Stimulated activated naive CD8-positive, alpha-beta T cell treated with anti-CD3 and anti-CD28 coated beads, Interleukin-15, amount 100 ng/mL, for 72 hours (primary cell): ENCODE results near the gene TSC22D2.

Experiments used
- ATAC-seq: fragments of 150-1000 bp; cut with Tn5 transposase; 2 replicates; pipeline ENCODE4 v1.10.0; 2021; ENCODE audit warnings: mild to moderate bottlenecking, moderate library complexity
- DNase-seq, 2 donors: peaks; one replicate each; pipeline ENCODE4 v3.0.0; 2021 to 2022
- H3K27ac Mint-ChIP-seq, 2 donors: one replicate each; pipeline ENCODE4 v1.8.0; 2022; ENCODE audit warnings: mild to moderate bottlenecking in 2 of 2, mixed read lengths in 2 of 2, moderate library complexity in 2 of 2
- H3K27me3 Mint-ChIP-seq: one replicate; pipeline ENCODE4 v1.8.0; 2022; ENCODE audit warnings: mixed read lengths
- H3K4me1 Mint-ChIP-seq: one replicate; pipeline ENCODE4 v1.8.0; 2022; ENCODE audit warnings: mild to moderate bottlenecking, mixed read lengths
- H3K4me3 Mint-ChIP-seq, 2 donors: one replicate each; pipeline ENCODE4 v1.8.0; 2022; ENCODE audit warnings: mild to moderate bottlenecking in 2 of 2, mixed read lengths in 2 of 2, moderate library complexity in 1 of 2
- H3K9me3 Mint-ChIP-seq, 2 donors: one replicate each; pipeline ENCODE4 v1.8.0; 2022; ENCODE audit warnings: mixed read lengths in 2 of 2

The TSC22D2 gene

DNA sequence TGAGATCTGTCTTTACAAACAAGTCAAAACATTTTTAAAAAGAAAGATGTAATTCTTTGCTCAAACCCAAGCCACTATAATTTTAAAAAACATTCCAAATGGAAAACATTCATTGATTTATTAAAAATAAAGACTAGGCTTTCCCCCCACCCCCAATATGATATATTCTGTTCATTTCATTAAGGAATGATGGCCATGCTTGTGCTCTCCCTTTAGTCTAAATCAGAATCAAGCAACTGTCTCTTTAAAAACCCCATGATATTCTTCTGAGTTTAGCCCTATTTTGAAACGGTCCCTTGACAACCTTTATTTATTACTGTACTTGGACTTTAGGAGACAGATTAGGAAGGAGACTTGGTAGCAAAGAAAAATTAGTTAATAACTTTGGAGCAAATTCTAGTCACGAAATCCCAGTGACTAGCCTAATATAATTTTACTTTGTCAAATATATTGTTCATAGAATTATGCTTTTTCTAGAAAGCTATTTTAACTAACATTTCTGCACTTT is 38.4 kb downstream of the TSC22D2 start:
- H3K4me3 Mint-ChIP-seq = no peak overlapping the region
- H3K27me3 Mint-ChIP-seq = no peaks in the 10 kb centered on the region
- ATAC-seq = no peak
- H3K27ac Mint-ChIP-seq = no peak overlapping the region
- H3K4me1 Mint-ChIP-seq = peaks cover 23% of the 10 kb centered on the region
- DNase-seq = no peak
- no peaks in the 10 kb centered on the region for H3K9me3 Mint-ChIP-seq

DNA sequence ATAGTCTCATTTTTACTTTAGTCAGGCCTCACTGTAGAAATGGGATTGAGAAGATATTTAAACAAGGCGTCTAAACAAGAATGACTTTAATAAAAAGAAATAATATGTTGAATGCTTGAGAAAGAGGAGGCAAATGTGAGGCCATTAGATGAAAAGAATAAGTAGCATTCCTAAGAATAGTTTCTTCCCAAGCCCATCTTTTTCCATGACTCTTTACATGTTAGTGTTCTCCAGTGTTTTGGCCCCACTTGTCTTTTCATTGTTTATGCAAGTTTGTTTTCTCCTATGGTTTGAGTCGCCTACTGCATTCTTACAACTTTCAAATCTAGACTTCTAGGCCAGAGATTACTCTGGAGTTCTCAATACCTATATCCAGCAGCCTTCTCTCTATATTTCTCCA is 39.0 kb downstream of the TSC22D2 start:
- H3K27ac Mint-ChIP-seq = no peak overlapping the region
- ATAC-seq (no peak), DNase-seq (no peak)
- H3K4me1 Mint-ChIP-seq = peaks cover 23% of the 10 kb centered on the region
- no peak overlapping the region for H3K4me3 Mint-ChIP-seq
- no peaks in the 10 kb centered on the region for H3K9me3 Mint-ChIP-seq
- H3K27me3 Mint-ChIP-seq = no peaks in the 10 kb centered on the region

DNA sequence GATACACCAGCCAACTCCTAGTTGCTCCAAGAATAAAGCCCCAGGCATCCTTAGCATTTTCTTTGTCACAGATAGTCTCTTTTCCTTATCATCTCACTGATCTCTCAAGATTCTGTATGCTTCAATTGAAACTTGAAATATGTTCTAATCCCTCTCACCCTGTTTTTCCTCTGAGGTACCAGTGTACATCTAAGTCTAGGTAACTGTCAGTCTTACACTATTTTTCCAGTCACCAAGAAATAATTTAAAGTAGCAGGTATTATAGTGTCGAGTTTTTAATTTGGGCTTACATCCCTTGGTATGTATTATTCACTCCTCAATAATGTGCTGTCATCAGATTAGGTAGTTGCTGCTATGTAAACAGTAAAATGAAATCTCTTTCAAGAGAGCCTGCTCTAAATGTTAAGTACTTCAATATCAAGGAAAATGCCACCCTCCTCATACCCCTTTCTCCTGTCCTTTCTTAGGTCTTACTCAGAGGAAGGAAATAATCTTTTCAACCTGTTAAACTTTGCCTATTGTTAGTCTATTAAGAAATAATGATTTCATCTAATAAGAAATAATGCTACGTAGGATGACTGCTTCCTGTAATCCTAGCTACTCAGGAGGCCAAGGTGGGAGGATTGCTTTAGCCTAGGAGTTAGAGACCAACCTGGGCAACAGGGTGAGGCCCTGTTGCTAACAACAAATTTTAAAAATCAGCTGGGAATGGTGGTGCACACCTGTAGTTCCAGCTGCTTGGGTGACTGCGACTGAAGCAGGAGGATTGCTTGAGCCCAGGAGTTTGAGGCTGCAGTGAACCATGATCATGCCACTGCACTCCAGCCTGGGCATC is 39.8 kb downstream of the TSC22D2 start:
- H3K27me3 Mint-ChIP-seq = no peaks in the 10 kb centered on the region
- no peak for ATAC-seq
- peaks cover 23% of the 10 kb centered on the region for H3K4me1 Mint-ChIP-seq
- no peaks in the 10 kb centered on the region for H3K9me3 Mint-ChIP-seq
- no peak overlapping the region for H3K4me3 Mint-ChIP-seq
- no peak for DNase-seq
- H3K27ac Mint-ChIP-seq = no peak overlapping the region

DNA sequence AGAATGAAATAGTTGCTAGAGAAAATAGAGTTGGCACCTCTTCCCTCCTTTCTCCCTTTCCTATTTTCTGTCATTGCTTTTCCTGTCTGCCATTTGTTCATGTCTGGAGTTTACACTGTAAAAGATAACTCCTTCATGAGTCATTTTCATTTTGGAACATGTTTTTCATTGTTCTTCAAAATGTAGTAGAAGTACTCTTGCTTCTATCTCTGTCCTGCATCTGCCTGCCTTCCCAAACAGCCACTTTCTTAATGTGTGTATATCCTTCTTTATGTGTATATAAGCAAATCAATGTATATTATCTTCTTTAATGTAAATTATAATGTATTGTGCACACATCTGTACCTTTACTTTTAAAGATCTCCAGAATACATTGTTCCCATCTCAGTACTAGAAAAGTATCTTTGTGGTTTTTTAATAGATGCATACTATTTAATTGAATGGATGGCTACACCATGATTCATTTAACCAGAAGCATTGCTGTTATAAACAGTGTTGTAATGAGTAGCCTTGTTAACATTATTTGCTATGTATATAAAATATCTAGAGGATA is 41.1 kb downstream of the TSC22D2 start:
- Mint-ChIP-seq H3K27me3 (no peaks in the 10 kb centered on the region), H3K4me3 (no peak overlapping the region), H3K9me3 (no peaks in the 10 kb centered on the region), H3K27ac (no peak overlapping the region), H3K4me1 (peaks cover 23% of the 10 kb centered on the region)
- no peak for ATAC-seq
- DNase-seq = no peak

DNA sequence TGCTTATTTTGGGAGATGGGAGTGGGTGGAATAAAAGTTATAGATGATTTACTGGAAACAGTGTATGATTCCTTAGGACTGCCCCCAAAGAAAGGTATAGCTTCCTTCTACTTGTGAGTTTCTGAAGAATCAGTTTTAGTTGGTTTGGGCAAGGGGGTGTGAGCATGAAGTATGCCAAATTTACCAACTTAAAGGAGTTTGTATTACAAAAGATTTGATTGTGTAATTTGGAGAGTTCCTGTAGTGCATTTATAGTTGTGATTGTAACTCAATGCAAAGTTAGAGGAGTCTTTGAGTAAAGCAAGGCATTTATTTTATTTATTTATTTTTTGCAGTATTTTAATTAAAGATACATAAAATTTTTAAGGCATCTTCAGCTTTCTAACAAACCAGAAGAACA is 42.8 kb downstream of the TSC22D2 start:
- no peak for ATAC-seq
- peaks cover 23% of the 10 kb centered on the region for H3K4me1 Mint-ChIP-seq
- no peaks in the 10 kb centered on the region for H3K27me3 Mint-ChIP-seq
- no peak for DNase-seq
- no peak overlapping the region for H3K4me3 Mint-ChIP-seq
- H3K27ac Mint-ChIP-seq = no peak overlapping the region
- no peaks in the 10 kb centered on the region for H3K9me3 Mint-ChIP-seq

DNA sequence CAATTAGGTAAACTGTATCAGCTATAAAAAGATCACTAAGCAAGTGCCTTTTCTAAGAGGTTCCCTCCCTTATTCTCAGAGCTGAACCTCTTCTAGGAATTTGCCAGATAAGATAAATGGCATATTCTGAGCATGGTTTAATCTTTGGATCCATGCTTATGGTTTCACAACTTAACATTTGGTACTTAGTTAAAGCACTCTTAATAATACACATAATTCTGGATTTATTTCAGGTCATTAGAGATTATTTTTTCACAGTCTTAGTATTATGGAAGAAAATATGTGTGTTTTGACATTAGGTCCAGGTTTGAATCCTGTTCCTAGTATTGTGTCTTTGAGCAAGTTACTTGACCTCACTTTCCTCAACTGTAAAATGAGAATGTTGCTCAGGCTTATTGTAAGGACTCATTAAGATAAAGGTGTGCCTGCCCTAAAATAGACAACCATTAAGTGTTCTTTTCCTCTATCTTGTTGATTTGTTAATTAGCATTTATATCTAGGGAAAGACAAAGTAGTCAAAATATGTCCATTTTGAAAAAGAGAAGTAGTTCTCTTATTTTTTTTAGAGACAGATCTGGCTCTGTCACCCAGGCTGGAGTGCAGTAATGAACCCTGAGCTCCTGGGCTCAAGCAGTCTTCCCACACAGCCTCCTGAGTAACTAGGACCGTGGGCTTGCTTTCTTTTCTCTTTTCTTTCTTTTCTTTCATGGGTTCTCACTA is 43.4 kb downstream of the TSC22D2 start:
- Mint-ChIP-seq H3K27me3 (no peaks in the 10 kb centered on the region), H3K4me3 (no peak overlapping the region), H3K4me1 (peaks cover 23% of the 10 kb centered on the region), H3K27ac (no peak overlapping the region), H3K9me3 (no peaks in the 10 kb centered on the region)
- DNase-seq = no peak
- no peak for ATAC-seq

DNA sequence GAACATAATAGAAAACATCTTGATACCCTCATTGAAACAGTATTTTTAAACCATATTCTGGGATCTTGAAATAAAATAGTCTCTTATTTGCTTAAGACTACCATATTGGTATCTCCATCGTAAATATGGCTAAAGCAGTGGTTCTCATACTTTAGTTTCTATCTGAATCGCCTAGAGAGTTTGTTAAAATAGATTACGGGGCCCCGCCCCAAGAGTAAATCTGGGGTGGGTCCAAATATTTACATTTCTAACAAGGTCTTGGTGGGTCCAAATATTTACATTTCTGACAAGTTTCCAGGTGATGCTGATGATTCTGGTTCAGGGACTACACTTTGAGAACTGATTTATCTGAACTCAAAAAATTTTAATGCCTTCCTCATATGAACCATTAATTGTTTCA is 45.3 kb downstream of the TSC22D2 start:
- Mint-ChIP-seq H3K9me3 (no peaks in the 10 kb centered on the region), H3K27ac (no peak overlapping the region), H3K4me3 (no peak overlapping the region), H3K27me3 (no peaks in the 10 kb centered on the region), H3K4me1 (peaks cover 13% of the 10 kb centered on the region)
- ATAC-seq (no peak), DNase-seq (no peak)

DNA sequence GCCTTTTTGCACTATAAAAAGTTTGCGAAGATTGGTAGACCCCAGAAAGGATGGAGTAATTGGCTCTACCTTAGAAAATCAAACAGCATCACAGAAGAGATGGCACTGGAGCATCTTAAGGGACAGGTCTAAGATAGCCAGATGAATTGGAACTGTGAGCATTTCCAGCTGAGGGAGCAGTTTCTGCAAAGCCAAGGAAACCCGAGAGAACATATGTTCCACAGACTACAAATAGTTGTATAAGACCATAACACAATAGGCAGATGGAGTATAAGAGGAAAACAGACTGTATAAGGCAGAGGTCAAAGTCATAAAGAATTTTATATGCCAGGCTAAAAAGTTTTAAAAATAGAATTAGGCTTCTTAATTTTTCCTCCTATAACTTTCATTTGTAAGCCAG is 46.0 kb downstream of the TSC22D2 start:
- DNase-seq (no peak), ATAC-seq (no peak)
- Mint-ChIP-seq H3K4me1 (peaks cover 10% of the 10 kb centered on the region), H3K27ac (no peak overlapping the region), H3K27me3 (no peaks in the 10 kb centered on the region), H3K9me3 (no peaks in the 10 kb centered on the region), H3K4me3 (no peak overlapping the region)

DNA sequence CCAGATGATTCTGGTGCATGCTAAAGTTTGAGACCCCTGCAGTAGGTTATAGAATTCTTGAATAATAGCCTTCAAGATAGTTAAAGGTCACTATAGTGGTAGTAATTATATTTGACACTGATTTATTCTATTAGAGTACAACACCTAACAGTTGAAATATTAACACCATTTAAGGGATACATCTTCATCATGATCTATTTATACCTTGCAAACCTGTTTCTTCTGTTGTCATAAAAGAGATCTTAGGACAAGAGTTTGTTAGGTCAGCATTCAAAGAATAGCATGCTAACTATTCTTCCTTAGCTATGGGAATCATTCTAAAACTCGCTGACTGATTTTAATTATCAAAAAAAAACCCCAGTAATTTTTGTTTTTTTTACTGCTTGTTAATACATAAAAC is 46.5 kb downstream of the TSC22D2 start:
- H3K4me3 Mint-ChIP-seq = no peak overlapping the region
- no peak overlapping the region for H3K27ac Mint-ChIP-seq
- DNase-seq = no peak

DNA sequence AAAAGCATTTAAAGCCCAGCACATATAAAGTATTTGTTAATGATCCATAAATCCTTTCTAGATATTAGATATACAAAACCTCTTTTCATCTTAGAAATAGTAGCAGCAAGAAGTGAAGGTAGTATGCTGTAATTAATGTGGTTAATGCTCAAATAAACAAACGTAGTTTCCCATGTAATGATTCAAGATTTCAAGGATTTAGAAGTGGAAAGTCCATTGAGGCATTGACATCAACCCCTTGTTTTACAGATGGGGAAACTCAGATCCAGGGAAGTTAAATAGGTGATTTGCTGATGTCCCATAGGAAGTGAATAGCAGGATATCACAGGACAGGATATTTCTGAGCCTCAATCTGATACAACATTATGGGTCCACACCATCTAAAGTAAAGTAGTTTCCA is 47.2 kb downstream of the TSC22D2 start:
- no peak for ATAC-seq
- Mint-ChIP-seq H3K27ac (no peak overlapping the region), H3K4me3 (no peak overlapping the region), H3K27me3 (no peaks in the 10 kb centered on the region), H3K4me1 (peaks cover 5% of the 10 kb centered on the region), H3K9me3 (no peaks in the 10 kb centered on the region)
- no peak for DNase-seq

More for the DNA sequence above, 46.5 kb downstream of the TSC22D2 start:
- peaks cover 5% of the 10 kb centered on the region for H3K4me1 Mint-ChIP-seq
- H3K9me3 Mint-ChIP-seq = no peaks in the 10 kb centered on the region
- H3K27me3 Mint-ChIP-seq = no peaks in the 10 kb centered on the region
- ATAC-seq = no peak

DNA sequence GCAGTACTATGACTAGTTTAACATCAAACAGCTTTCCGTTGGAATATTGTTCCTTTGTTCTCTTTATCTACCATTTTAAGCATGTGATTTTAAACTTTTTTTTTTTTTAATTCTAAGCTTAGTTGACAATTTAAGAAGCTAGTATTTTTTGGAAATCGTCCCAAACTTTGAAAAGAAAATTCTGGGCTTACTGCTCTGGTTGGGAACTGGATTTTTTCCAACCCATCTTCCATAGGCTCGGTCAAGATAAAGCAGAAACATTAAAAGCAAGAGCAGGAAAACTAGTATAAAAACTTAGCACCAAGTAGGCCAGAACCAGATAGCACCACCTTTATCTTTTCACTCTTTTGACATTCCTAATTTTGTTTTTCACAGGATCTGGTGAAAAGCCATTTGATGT is 49.9 kb downstream of the TSC22D2 start:
- no peaks in the 10 kb centered on the region for H3K27me3 Mint-ChIP-seq
- DNase-seq = no peak
- no peak for ATAC-seq
- H3K9me3 Mint-ChIP-seq = no peaks in the 10 kb centered on the region
- no peak overlapping the region for H3K27ac Mint-ChIP-seq
- no peaks in the 10 kb centered on the region for H3K4me1 Mint-ChIP-seq
- H3K4me3 Mint-ChIP-seq = no peak overlapping the region

DNA sequence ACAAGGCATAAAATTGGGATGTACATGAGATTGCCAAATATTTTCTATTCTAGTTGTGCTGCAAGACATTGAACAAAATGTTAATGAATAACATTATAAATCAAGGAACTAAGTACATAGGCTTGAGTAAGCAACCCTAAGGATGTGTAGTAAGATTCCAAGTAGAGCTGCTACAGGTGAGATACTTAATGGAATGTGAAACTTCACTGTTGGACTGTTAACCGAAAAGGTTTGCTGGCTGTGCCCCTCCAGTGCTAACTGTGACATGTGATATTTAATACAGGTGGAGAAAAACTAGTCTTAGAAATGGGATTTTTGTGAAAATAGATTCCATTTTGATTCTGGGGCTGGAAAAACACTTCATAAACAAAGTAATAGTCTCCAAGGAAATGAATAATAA is 52.4 kb downstream of the TSC22D2 start:
- Mint-ChIP-seq H3K27ac (no peak overlapping the region), H3K27me3 (no peaks in the 10 kb centered on the region), H3K4me1 (no peaks in the 10 kb centered on the region), H3K4me3 (no peak overlapping the region), H3K9me3 (no peaks in the 10 kb centered on the region)
- no peak for ATAC-seq
- DNase-seq = no peak

DNA sequence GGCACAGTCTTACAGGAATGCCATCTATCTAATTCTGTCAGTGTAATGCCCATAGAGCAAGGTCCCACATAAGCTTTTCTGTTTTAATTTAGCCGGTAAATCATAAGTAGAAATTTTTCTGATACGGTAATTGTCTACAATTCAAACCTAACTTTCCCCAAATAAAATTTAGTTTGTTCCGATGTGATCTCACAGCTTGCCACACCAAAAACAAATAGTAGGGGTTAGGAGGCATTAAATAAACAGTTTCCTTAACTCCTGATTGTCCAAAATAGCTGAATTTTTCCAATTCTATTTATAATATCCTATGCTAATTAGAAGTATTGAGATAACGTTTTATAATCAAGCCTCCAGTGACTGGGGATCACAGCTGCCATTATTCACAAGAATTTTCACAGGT is 53.3 kb downstream of the TSC22D2 start:
- no peaks in the 10 kb centered on the region for H3K27me3 Mint-ChIP-seq
- H3K4me1 Mint-ChIP-seq = no peaks in the 10 kb centered on the region
- DNase-seq (no peak), ATAC-seq (no peak)
- H3K9me3 Mint-ChIP-seq = no peaks in the 10 kb centered on the region
- no peak overlapping the region for H3K27ac Mint-ChIP-seq
- H3K4me3 Mint-ChIP-seq = no peak overlapping the region

DNA sequence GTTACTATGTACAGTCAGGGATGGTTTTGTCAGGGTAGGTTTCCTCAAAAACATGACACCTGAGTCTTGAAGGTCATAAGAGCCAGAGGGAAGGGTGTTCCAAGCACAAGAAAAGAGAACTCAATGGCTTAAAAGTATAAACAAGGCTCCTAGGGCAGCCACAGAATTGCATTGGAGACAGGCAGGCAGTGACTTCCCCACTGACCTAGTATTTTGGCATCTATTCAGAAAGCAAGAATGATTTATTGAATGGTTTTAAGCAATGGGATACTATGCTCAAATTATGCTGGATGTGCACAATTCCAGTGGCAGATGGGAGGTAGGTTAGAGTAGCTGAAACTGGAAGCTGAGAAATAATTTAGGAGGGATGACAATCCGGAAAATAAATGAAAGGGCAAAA is 54.0 kb downstream of the TSC22D2 start:
- Mint-ChIP-seq H3K27ac (no peak overlapping the region), H3K9me3 (no peaks in the 10 kb centered on the region), H3K27me3 (no peaks in the 10 kb centered on the region), H3K4me1 (no peaks in the 10 kb centered on the region), H3K4me3 (no peak overlapping the region)
- no peak for ATAC-seq
- DNase-seq = no peak

DNA sequence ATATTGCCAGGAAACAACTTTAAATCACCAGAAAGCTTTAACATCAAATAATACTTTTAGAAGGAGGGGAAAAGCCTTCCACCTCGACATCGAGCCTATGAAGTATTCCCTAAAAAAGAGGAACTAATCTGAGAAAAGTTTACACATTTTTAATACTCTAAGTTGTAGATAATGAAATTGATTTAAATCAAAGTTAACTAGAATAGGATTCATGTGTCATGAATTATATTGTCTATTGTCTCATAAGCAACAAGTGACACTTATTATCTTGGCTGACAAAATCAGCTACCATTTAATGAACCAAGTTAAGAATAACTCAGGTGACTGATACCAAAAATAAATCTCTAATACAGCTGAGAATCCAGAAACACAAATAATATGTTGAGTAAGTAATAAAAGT is 56.6 kb downstream of the TSC22D2 start:
- H3K4me3 Mint-ChIP-seq = no peak overlapping the region
- no peak for DNase-seq
- H3K9me3 Mint-ChIP-seq = no peaks in the 10 kb centered on the region
- no peak overlapping the region for H3K27ac Mint-ChIP-seq
- no peaks in the 10 kb centered on the region for H3K27me3 Mint-ChIP-seq
- H3K4me1 Mint-ChIP-seq = peaks cover 10% of the 10 kb centered on the region
- ATAC-seq = no peak

DNA sequence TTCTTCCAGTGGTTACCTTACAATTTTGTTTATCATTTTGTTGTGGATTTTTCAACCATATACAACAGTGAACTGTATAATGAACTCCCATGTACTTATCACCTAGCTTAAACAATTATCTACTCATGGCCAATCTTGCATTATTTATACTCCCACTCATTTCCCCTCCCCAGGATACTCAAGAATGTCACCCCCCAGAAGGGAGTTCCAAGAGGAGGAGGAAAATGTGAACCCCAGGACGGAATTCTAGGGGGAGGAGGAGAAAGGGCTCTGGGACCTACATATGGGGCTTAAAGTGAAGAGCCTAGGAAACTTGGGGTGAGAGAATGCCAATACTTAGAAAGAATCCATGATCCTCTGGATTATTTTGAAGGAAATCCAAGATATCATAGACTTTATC is 59.3 kb downstream of the TSC22D2 start:
- Mint-ChIP-seq H3K9me3 (no peaks in the 10 kb centered on the region), H3K4me1 (peaks cover 13% of the 10 kb centered on the region), H3K27ac (no peak overlapping the region), H3K4me3 (no peak overlapping the region), H3K27me3 (no peaks in the 10 kb centered on the region)
- ATAC-seq (no peak), DNase-seq (no peak)
